ENCODE measurements around the gene PPIF. TPM values are rescaled to one million over a fixed set of nuclear protein-coding genes. Genes with fewer than 3 reads are reported as not detected.

PPIF gene
- total and polyA plus RNA-seq, 2 of the 13 experiments (the other 11 are each of a cell fraction or from before 2014, with no cell fraction given) = 147 to 157 TPM

- Histone ChIP-seq H3K27me3 (ENCODE audit: control insufficient read depth in 1 of 2, insufficient read depth in 2 of 2, low read length in 2 of 2) (no peaks in the 10 kb centered on the region; a peak in 1 of 5 replicates), H3K36me3 (replicated peaks in 1 of 2; ENCODE audit: control insufficient read depth in 1 of 2, insufficient read depth in 2 of 2, low read length in 2 of 2) (peaks cover 6 to 12% of the 10 kb centered on the region in 2 experiments; a peak in 3 of 5 replicates), H3K9ac (ENCODE audit: insufficient read depth, low read depth, low read length) (no peak overlapping the region), H3K4me3 (replicated peaks in 1 of 3; ENCODE audit: insufficient read depth in 1 of 3, low read depth in 2 of 3, low read length in 3 of 3) (no peak overlapping the region), H3K9me3 (ENCODE audit: low read length) (no peaks in the 10 kb centered on the region), H3K79me2 (ENCODE audit: insufficient read depth, low read length) (no peaks in the 10 kb centered on the region), H3K4me1 (ENCODE audit: insufficient read depth, low read length) (peaks cover 26% of the 10 kb centered on the region), H3K4me2 (ENCODE audit: low read depth, low read length) (no peak overlapping the region), H4K20me1 (ENCODE audit: insufficient read depth, low read length) (no peaks in the 10 kb centered on the region; the same call in 1 of the 2 replicates), H2AFZ (ENCODE audit: low read length) (no peak overlapping the region), H3K27ac (ENCODE audit: extremely low read length, insufficient read depth, low read length) (no peak overlapping the region)
- ChIA-PET POLR2A (interaction anchor here (1.3 kb wide), 1 partner anchor 20 kb away, joined by 3 read pairs; no protein-coding TSS in a partner anchor), CTCF (ENCODE audit: low intra/inter-chr PET ratio, low total read pairs) (no interaction called here)
- DNase-seq (ENCODE audit: low spot score) (no peak), FAIRE-seq (no peak), ATAC-seq (no peak)
- TF ChIP-seq RBM22 (optimal IDR thresholded peaks at IDR 0.05; ENCODE audit: low read length) (peak; percentile 92), ZNF770 (CRISPR knock-in tag; IDR thresholded peaks at IDR 0.05) (no peak), AGO2 (optimal IDR thresholded peaks at IDR 0.05; ENCODE audit: low read depth, low read length) (peak; percentile 86)
- no TSS peak for BruUV-seq (replicated peaks)
- intact Hi-C loops (cut with micrococcal nuclease; ENCODE audit: unreplicated experiment) = no loop called here
- in situ Hi-C loops (cut with HindIII; ENCODE audit: extremely low pct_ligation_motif_present, low pct_unique_long_range_greater_than_20kb) = no loop called here
- WGBS (ENCODE audit: low lambda C conversion rate) = 88% methylated on average over 14 of the region's 25 CpGs
Observed at GRCh38 chr10:79314761-79315601, 32.3 kb upstream of the PPIF start.

- in situ Hi-C loops (cut with HindIII; ENCODE audit: extremely low pct_ligation_motif_present, low pct_unique_long_range_greater_than_20kb) = no loop called here
- CTCF ChIA-PET (ENCODE audit: low intra/inter-chr PET ratio, low total read pairs) = no interaction called here
- Histone ChIP-seq H3K4me2 (ENCODE audit: low read depth, low read length) (no peak overlapping the region), H3K4me1 (ENCODE audit: insufficient read depth, low read length) (peaks cover 26% of the 10 kb centered on the region), H3K36me3 (replicated peaks in 1 of 2; ENCODE audit: control insufficient read depth in 1 of 2, insufficient read depth in 2 of 2, low read length in 2 of 2) (peaks cover 6 to 12% of the 10 kb centered on the region in 2 experiments; a peak in 3 of 5 replicates), H3K9me3 (ENCODE audit: low read length) (no peaks in the 10 kb centered on the region), H3K9ac (ENCODE audit: insufficient read depth, low read depth, low read length) (no peak overlapping the region), H3K4me3 (replicated peaks in 1 of 3; ENCODE audit: insufficient read depth in 1 of 3, low read depth in 2 of 3, low read length in 3 of 3) (no peak overlapping the region), H3K27ac (ENCODE audit: extremely low read length, insufficient read depth, low read length) (no peak overlapping the region), H3K79me2 (ENCODE audit: insufficient read depth, low read length) (no peaks in the 10 kb centered on the region), H2AFZ (ENCODE audit: low read length) (no peak overlapping the region), H3K27me3 (ENCODE audit: control insufficient read depth in 1 of 2, insufficient read depth in 2 of 2, low read length in 2 of 2) (no peaks in the 10 kb centered on the region; a peak in 1 of 5 replicates), H4K20me1 (ENCODE audit: insufficient read depth, low read length) (no peaks in the 10 kb centered on the region; the same call in 1 of the 2 replicates)
- ATAC-seq (no peak), FAIRE-seq (no peak), DNase-seq (ENCODE audit: low spot score) (no peak)
- POLR2A ChIA-PET = interaction anchor here (1.3 kb wide), 1 partner anchor 20 kb away, joined by 3 read pairs; no protein-coding TSS in a partner anchor
- intact Hi-C loops (cut with micrococcal nuclease; ENCODE audit: unreplicated experiment) = no loop called here
- WGBS (ENCODE audit: low lambda C conversion rate) = 93% methylated on average over 11 of the region's 11 CpGs
- BruUV-seq (replicated peaks) = no TSS peak
- TF ChIP-seq ZNF557 (CRISPR knock-in tag; IDR thresholded peaks at IDR 0.05) (no peak), SRSF1 (optimal IDR thresholded peaks at IDR 0.05; ENCODE audit: low read depth, low read length) (no peak), KDM5B (CRISPR knock-in tag; IDR thresholded peaks at IDR 0.05; ENCODE audit: borderline replicate concordance) (no peak), ZNF10 (CRISPR knock-in tag; IDR thresholded peaks at IDR 0.05; ENCODE audit: borderline replicate concordance, low read depth) (no peak), SMAD1 (CRISPR knock-in tag; IDR thresholded peaks at IDR 0.05; ENCODE audit: borderline replicate concordance, low read depth) (no peak), STAG1 (CRISPR knock-in tag; IDR thresholded peaks at IDR 0.05) (no peak), EED (CRISPR knock-in tag; IDR thresholded peaks at IDR 0.05) (no peak), ZSCAN29 (CRISPR knock-in tag; conservative IDR thresholded peaks at IDR 0.05) (no peak), ZNF207 (IDR thresholded peaks at IDR 0.05; ENCODE audit: borderline replicate concordance) (no peak), REPIN1 (CRISPR knock-in tag; IDR thresholded peaks at IDR 0.05; ENCODE audit: borderline replicate concordance, low read depth) (no peak)
Observed at GRCh38 chr10:79315602-79315920, 31.7 kb upstream of the PPIF start.

Measured in HepG2 (cell line).